Esophagus squamous epithelium (tissue), 5 donors: ENCODE data around the gene APOO. TPM values are rescaled to one million over a fixed set of nuclear protein-coding genes. Genes with fewer than 3 reads are reported as not detected.

ENCODE experiments used
- DNase-seq: peaks from one replicate; lab custom pipeline; 2025; lab: John Stamatoyannopoulos, UW
- H3K27ac ChIP-seq, 4 donors: fragments of 200-600 bp; sonication (generic); one replicate each; pipeline ENCODE4 v1.5.1; 2016 to 2019; ENCODE audit warnings: mild to moderate bottlenecking in 1 of 4
- H3K27me3 ChIP-seq, 4 donors: fragments of 200-600 bp; sonication (generic); 1 replicate in 3 of 4; 2 replicates in 1 of 4; pipeline versions ENCODE4 v1.5.1 to v1.6.0; 2017 to 2021; ENCODE audit warnings: antibody characterized with exemption in 1 of 4
- H3K36me3 ChIP-seq, 3 donors: fragments of 200-600 bp; sonication (generic); one replicate each; pipeline ENCODE4 v1.5.1; 2016 to 2019
- H3K4me1 ChIP-seq, 3 donors: fragments of 200-600 bp; sonication (generic); one replicate each; pipeline ENCODE4 v1.5.1; 2017 to 2019
- H3K4me3 ChIP-seq, 4 donors: fragments of 200-600 bp; sonication (generic); 1 replicate in 3 of 4; 2 replicates in 1 of 4; pipeline ENCODE4 v1.5.1; 2016 to 2019; ENCODE audit warnings: mild to moderate bottlenecking in 2 of 4, moderate library complexity in 1 of 4
- H3K9me3 ChIP-seq, 3 donors: fragments of 200-600 bp; sonication (generic); one replicate each; pipeline ENCODE4 v1.5.1; 2016 to 2019
- POLR2A ChIP-seq, 4 donors: fragments of 450-650 bp; IDR thresholded peaks; one replicate each; pipeline ENCODE4 v1.6.1; 2017; ENCODE audit warnings: antibody characterized with exemption in 4 of 4, mild to moderate bottlenecking in 4 of 4, moderate library complexity in 3 of 4
- WGBS, 2 donors: methylation state at CpG; one replicate each; pipeline ENCODE4 v1.1.5; 2018; 5-methylcytosine and 5-hydroxymethylcytosine counted together
- intact Hi-C: fragments of 100-400 bp; cut with DNase I; formaldehyde crosslinking; loops from one replicate; pipeline ENCODE4 v1.15.0; 2022
- total RNA-seq, 4 donors: library from RNA; depleted of rRNA; stranded (reverse); fragments of >200 nt; gene quantifications; one replicate each; pipeline ENCODE4 v1.1.0, GENCODE V29; 2016
- TF ChIP-seq, protein P1 (sequence below), 6 experiments: fragments of 450-650 bp in 4 of 6; fragments of 200-600 bp in 2 of 6; sonication (generic) in 2 of 6; IDR thresholded peaks; one replicate each; pipeline ENCODE4 v1.5.1; 2016 to 2019; ENCODE audit warnings: antibody characterized with exemption in 6 of 6, mild to moderate bottlenecking in 4 of 6, moderate library complexity in 4 of 6
- donor health status: DM: yes; HTN: yes; CAD: no.

Gene APOO
- total RNA-seq: 10 to 100 TPM; 10.5 to 25.1 (median 13.7) TPM

DNA sequence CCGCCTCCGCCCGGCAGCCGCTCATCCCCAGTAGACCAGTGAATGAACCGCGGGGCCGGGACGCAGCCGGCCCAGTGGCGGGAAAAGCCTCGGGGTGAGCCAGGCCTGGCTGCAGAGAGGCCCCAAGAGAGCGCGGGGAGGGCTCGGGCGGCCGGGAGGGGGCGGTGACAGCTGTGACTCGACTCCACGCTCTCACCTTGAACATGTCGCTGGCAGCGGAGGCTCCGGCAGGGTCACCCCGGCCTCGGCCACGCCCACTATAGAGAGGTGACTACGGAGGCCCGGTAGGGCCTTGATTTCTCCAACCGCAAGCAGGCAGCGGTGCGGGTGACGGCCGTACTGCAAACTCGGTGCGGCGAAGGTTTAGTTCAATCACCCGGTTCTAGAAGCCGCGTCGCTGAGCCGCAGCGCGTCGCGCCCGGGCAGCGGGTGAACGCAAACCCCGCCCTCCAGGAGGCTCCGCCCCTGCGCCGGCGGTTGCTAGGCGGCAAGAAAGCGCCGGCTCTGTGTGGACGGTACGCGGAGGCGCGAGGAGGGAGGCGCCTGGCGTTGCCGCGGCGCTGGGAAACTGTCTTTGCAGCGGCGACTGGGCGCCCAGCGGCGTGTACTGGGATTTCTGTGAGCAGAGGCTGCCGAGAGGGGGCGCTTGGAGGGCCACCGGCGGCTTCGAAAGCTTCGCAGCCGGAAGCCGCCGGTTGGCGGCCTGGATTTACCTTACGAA lies at the start of gene APOO, which contains the start of gene CXorf58:
APOO (minus strand) TSS at position 441 of the 721 bp plus-strand sequence; CDS start at position 205, 236 bp downstream.
CXorf58 (plus strand) TSS at position 509 of the 721 bp plus-strand sequence. CDS start 2,297 bp downstream, outside the sequence.
- Histone ChIP-seq H3K27me3 (no peaks in the 10 kb centered on the region), H3K4me1 (peaks cover 0 to 19% (median 0%) of the 10 kb centered on the region in 3 donors), H3K9me3 (no peaks in the 10 kb centered on the region), H3K36me3 (no peaks in the 10 kb centered on the region), H3K4me3 (peak within 1 kb of the TSS; percentile 46 to 70 (median 56)), H3K27ac (peak within 1 kb of the TSS; percentile 83 to 93 (median 88))
- WGBS, 2 donors: 62% methylated on average over 12 of the region's 81 CpGs; no CpG with 5 or more reads in 1 of the 2 donors
- peak; percentile 37 for DNase-seq
- intact Hi-C loops: loop anchor here (10.0 kb wide), 2 partner anchors 147 to 213 kb away; partner anchors contain the start of gene EIF2S3
- TF ChIP-seq, protein P1, sequence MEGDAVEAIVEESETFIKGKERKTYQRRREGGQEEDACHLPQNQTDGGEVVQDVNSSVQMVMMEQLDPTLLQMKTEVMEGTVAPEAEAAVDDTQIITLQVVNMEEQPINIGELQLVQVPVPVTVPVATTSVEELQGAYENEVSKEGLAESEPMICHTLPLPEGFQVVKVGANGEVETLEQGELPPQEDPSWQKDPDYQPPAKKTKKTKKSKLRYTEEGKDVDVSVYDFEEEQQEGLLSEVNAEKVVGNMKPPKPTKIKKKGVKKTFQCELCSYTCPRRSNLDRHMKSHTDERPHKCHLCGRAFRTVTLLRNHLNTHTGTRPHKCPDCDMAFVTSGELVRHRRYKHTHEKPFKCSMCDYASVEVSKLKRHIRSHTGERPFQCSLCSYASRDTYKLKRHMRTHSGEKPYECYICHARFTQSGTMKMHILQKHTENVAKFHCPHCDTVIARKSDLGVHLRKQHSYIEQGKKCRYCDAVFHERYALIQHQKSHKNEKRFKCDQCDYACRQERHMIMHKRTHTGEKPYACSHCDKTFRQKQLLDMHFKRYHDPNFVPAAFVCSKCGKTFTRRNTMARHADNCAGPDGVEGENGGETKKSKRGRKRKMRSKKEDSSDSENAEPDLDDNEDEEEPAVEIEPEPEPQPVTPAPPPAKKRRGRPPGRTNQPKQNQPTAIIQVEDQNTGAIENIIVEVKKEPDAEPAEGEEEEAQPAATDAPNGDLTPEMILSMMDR (IDR thresholded peaks at IDR 0.05): peak; percentile 28 to 91 (median 78)
- TF ChIP-seq POLR2A (IDR thresholded peaks at IDR 0.05): peak in 2 of 4 donors; percentile 13 to 22

DNA sequence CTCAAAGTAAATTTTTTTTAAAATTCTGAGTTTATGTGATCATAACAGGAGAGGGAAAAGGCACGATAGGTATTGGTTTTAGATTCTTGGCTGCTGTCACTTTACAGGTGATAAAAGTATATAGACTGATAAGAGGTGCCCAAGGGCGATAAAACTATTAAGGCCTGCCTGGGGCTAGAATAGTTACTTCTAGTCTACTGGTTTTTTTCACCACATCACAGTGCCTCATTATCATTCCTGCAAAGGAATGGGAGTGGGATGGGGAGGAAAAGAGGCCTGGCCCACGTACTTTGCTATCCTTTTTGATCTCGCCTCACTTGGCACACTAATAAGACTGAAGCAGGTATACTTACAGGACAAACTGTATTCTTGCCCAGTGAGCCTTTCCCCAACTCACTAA lies 46.7 kb upstream of the APOO start:
- no peaks in the 10 kb centered on the region for H3K9me3 ChIP-seq
- no peak for TF ChIP-seq POLR2A (IDR thresholded peaks at IDR 0.05)
- TF ChIP-seq, protein P1 (IDR thresholded peaks at IDR 0.05): no peak
- no peak for DNase-seq
- intact Hi-C loops: no loop called here
- H3K36me3 ChIP-seq: no peaks in the 10 kb centered on the region
- WGBS, 2 donors: 73 to 81% methylated on average over 4 of the region's 4 CpGs
- no peaks in the 10 kb centered on the region for H3K27me3 ChIP-seq
- H3K27ac ChIP-seq: no peak overlapping the region
- no peak overlapping the region for H3K4me3 ChIP-seq
- H3K4me1 ChIP-seq: no peaks in the 10 kb centered on the region

DNA sequence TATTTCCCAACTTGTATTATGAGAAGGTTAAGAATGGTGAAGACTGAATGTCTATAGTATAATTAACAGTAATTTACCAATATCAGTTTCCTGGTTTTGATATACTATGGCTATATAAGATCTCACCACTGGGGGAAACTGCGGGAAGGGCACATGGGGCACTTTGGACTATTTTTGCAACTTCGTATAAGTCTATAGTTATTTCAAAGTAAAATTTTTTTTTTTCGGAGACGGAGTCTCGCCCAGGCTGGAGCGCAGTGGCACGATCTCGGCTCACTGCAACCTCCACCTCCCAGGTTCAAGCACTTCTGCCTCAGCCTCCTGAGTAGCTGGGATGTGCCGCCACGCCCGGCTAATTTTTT lies 46.2 kb upstream of the APOO start:
- H3K4me1 ChIP-seq: no peaks in the 10 kb centered on the region
- H3K36me3 ChIP-seq: no peaks in the 10 kb centered on the region
- H3K27me3 ChIP-seq: no peaks in the 10 kb centered on the region
- DNase-seq: no peak
- no peaks in the 10 kb centered on the region for H3K9me3 ChIP-seq
- WGBS, 2 donors: 91 to 92% methylated on average over 5 to 11 of the region's 11 CpGs
- intact Hi-C loops: no loop called here
- no peak overlapping the region for H3K4me3 ChIP-seq
- H3K27ac ChIP-seq: peak overlapping the region in 1 of 4 donors; percentile 55
- TF ChIP-seq, protein P1 (IDR thresholded peaks at IDR 0.05): no peak
- no peak for TF ChIP-seq POLR2A (IDR thresholded peaks at IDR 0.05)

DNA sequence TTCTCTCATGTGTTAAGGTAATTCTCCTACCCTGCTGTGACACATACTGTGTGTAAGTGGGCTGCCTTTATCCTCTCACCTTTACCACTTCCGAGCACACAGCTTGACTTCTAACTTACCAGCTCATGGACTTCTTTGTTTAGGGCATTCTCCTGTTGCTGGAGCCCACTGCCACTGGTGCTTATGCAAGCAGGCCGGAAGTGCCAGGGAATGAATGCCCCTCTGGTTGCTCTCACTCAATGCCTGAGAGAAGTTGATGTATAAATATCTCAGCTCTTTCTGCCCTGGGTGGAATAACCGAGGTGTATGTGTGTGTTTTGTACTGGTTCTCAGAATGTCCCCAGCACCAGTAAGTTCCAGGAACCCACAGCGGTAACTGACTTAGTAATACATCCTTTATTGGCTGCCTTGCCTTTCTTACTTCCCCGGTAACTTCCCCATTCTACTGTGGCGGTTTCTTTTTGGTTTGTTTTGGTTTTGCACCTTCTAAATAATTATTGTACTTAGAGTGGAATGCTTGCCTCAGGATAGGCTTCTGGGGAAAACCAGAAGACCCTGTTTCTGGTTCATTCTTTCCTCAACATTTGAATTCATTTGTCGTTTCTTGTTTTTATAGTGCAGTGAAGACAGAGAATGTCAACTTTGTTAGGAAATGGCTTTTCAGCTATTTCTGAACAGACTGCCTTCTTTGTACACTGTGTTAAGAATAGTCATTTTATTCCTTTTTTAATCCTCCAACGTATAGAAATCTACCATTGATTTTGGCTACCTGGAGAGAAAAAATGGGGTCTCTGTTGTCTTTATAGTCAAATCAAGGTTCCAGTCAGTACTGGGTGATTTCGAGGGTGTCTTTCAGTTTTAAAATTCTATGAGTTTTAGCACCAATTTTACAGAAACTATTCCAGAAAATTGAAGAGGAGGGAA lies 45.5 kb upstream of the APOO start:
- H3K27ac ChIP-seq: peak overlapping the region in 3 of 4 donors; percentile 34 to 55 (median 44)
- DNase-seq: no peak
- no peaks in the 10 kb centered on the region for H3K4me1 ChIP-seq
- intact Hi-C loops: no loop called here
- peak overlapping the region in 1 of 4 donors; percentile 38 for H3K4me3 ChIP-seq
- TF ChIP-seq POLR2A (IDR thresholded peaks at IDR 0.05): no peak
- TF ChIP-seq, protein P1 (IDR thresholded peaks at IDR 0.05): no peak
- H3K9me3 ChIP-seq: no peaks in the 10 kb centered on the region
- WGBS, 2 donors: 19 to 27% methylated on average over 8 to 9 of the region's 9 CpGs
- H3K36me3 ChIP-seq: no peaks in the 10 kb centered on the region
- no peaks in the 10 kb centered on the region for H3K27me3 ChIP-seq
